H1 (cell line): ENCODE data around the gene UBQLN1. TPM values are rescaled to one million over a fixed set of nuclear protein-coding genes. Genes with fewer than 3 reads are reported as not detected.

Experiments used
- CTCF ChIA-PET: fragments of 300-600 bp; sonication (Branson Sonifier 250); formaldehyde crosslinking; loops from one replicate; lab custom pipeline; 2021; ENCODE audit not compliant: partially characterized antibody; lab: Charles Lee
- POLR2A ChIA-PET: fragments of 300-600 bp; sonication (Branson Sonifier 250); formaldehyde crosslinking; loops from one replicate; lab custom pipeline; 2021; ENCODE audit warnings: inconsistent platforms; ENCODE audit not compliant: partially characterized antibody; lab: Charles Lee
- DNase-seq, 2 experiments: peaks; one replicate each; pipeline versions ENCODE4 v3.0.0 to v3.0.0-alpha.2; 2010 to 2022; ENCODE audit warnings: low spot score in 2 of 2, low read depth in 1 of 2, mixed read lengths in 1 of 2
- FAIRE-seq: peaks from 2 replicates; lab custom pipeline; 2011; peaks lifted over from hg19 to GRCh38; lab: Jason Lieb, UNC
- H2AFZ ChIP-seq: 2 replicates; pipeline ENCODE4 v1.8.1; 2012; ENCODE audit warnings: low read length, inconsistent platforms
- H2AK5ac ChIP-seq: 2 replicates; pipeline ENCODE4 v1.6.1; 2013; ENCODE audit warnings: low read depth, low read length
- H2BK120ac ChIP-seq: replicated peaks from 2 replicates; pipeline ENCODE3; 2013; ENCODE audit warnings: low read depth, low read length, inconsistent platforms
- H2BK12ac ChIP-seq: 2 replicates; pipeline ENCODE4 v1.6.1; 2013; ENCODE audit warnings: low read depth, low read length
- H2BK15ac ChIP-seq: 2 replicates; pipeline ENCODE4 v1.6.1; 2013; ENCODE audit warnings: low read length
- H2BK20ac ChIP-seq: 2 replicates; pipeline ENCODE4 v1.6.1; 2013; ENCODE audit warnings: low read length
- H2BK5ac ChIP-seq: 2 replicates; pipeline ENCODE4 v1.6.1; 2013; ENCODE audit warnings: low read depth, low read length
- H3K14ac ChIP-seq: 2 replicates; pipeline ENCODE4 v1.6.1; 2013; ENCODE audit warnings: inconsistent platforms; ENCODE audit not compliant: insufficient read length
- H3K18ac ChIP-seq: 2 replicates; pipeline ENCODE4 v1.6.1; 2013; ENCODE audit warnings: low read length; ENCODE audit errors: extremely low read depth
- H3K23ac ChIP-seq: 2 replicates; pipeline ENCODE4 v1.6.1; 2013; ENCODE audit warnings: inconsistent platforms; ENCODE audit not compliant: insufficient read length
- H3K23me2 ChIP-seq: 2 replicates; pipeline ENCODE4 v1.6.1; 2013; ENCODE audit warnings: low read depth, low read length
- H3K27ac ChIP-seq: 2 replicates; pipeline ENCODE4 v1.6.1; 2011; ENCODE audit warnings: low read depth, low read length, inconsistent platforms
- H3K27me3 ChIP-seq, 4 experiments: replicated peaks in 1 of 4; 1 replicate in 1 of 4; 2 replicates in 3 of 4; pipeline versions ENCODE4 v1.6.1 to v1.8.1; 2011 to 2013; ENCODE audit warnings: low read length in 3 of 4, mild to moderate bottlenecking in 3 of 4, inconsistent platforms in 2 of 4, mixed read lengths in 2 of 4, moderate library complexity in 1 of 4; ENCODE audit not compliant: control insufficient read depth in 3 of 4, insufficient read depth in 3 of 4; ENCODE audit errors: extremely low read depth in 1 of 4
- H3K36me3 ChIP-seq, 4 experiments: 2 replicates each; pipeline versions ENCODE4 v1.6.1 to v1.8.1; 2011 to 2013; ENCODE audit warnings: mild to moderate bottlenecking in 4 of 4, low read length in 3 of 4, moderate library complexity in 2 of 4, control low read depth in 1 of 4, inconsistent platforms in 1 of 4; ENCODE audit not compliant: insufficient read depth in 4 of 4, control insufficient read depth in 2 of 4
- H3K4ac ChIP-seq: replicated peaks from 2 replicates; pipeline ENCODE3; 2013; ENCODE audit warnings: low read length, low read depth, mixed read lengths, inconsistent platforms; ENCODE audit not compliant: insufficient read length
- H3K4me1 ChIP-seq, 4 experiments: replicated peaks in 1 of 4; 1 replicate in 1 of 4; 2 replicates in 3 of 4; pipeline versions ENCODE4 v1.6.1 to v1.8.1; 2011 to 2013; ENCODE audit warnings: low read length in 3 of 4, inconsistent platforms in 2 of 4, mixed read lengths in 1 of 4; ENCODE audit not compliant: insufficient read depth in 4 of 4, control insufficient read depth in 3 of 4
- H3K4me2 ChIP-seq, 2 experiments: 2 replicates each; pipeline versions ENCODE4 v1.6.1 to v1.8.1; 2011 to 2013; ENCODE audit warnings: low read depth in 2 of 2, low read length in 2 of 2, control low read depth in 1 of 2, inconsistent platforms in 1 of 2, mild to moderate bottlenecking in 1 of 2; ENCODE audit not compliant: insufficient read depth in 1 of 2
- H3K4me3 ChIP-seq, 4 experiments: fragments of 200-600, 300-600 bp in 1 of 4; sonication (generic), shearing (Covaris generic), sonication (Bioruptor Twin) in 1 of 4; 2 replicates each; pipeline versions ENCODE4 v1.5.1 to v1.8.1; 2011 to 2016; ENCODE audit warnings: low read length in 4 of 4, low read depth in 3 of 4, control low read depth in 2 of 4, inconsistent platforms in 2 of 4, mild to moderate bottlenecking in 2 of 4, mixed read lengths in 1 of 4, moderate library complexity in 1 of 4; ENCODE audit not compliant: insufficient read depth in 2 of 4; ENCODE audit errors: extremely low read depth in 1 of 4
- H3K56ac ChIP-seq: replicated peaks from 2 replicates; pipeline ENCODE3; 2013; ENCODE audit warnings: low read depth, mild to moderate bottlenecking, mixed read lengths, low read length, inconsistent platforms; ENCODE audit not compliant: insufficient read length
- H3K79me1 ChIP-seq: 2 replicates; pipeline ENCODE4 v1.6.1; 2013; ENCODE audit warnings: low read depth, low read length, control low read depth
- H3K79me2 ChIP-seq, 2 experiments: 2 replicates each; pipeline versions ENCODE4 v1.6.1 to v1.8.1; 2012 to 2013; ENCODE audit warnings: low read length in 2 of 2, mild to moderate bottlenecking in 2 of 2, inconsistent platforms in 1 of 2; ENCODE audit not compliant: insufficient read depth in 2 of 2, control insufficient read depth in 1 of 2
- H3K9ac ChIP-seq, 4 experiments: replicated peaks in 1 of 4; 1 replicate in 1 of 4; 2 replicates in 3 of 4; pipeline versions ENCODE4 v1.6.1 to v1.8.1; 2011 to 2013; ENCODE audit warnings: low read depth in 3 of 4, low read length in 3 of 4, control low read depth in 2 of 4, mild to moderate bottlenecking in 2 of 4, moderate library complexity in 2 of 4, inconsistent platforms in 1 of 4; ENCODE audit errors: extremely low read depth in 1 of 4
- H3K9me3 ChIP-seq, 2 experiments: 2 replicates each; pipeline versions ENCODE4 v1.6.1 to v1.8.1; 2012 to 2013; ENCODE audit warnings: mild to moderate bottlenecking in 2 of 2, moderate library complexity in 2 of 2, control low read depth in 1 of 2, inconsistent platforms in 1 of 2, low read depth in 1 of 2, low read length in 1 of 2, mixed read lengths in 1 of 2; ENCODE audit not compliant: insufficient read depth in 2 of 2
- H4K20me1 ChIP-seq, 2 experiments: replicated peaks in 1 of 2; 2 replicates each; pipeline versions ENCODE3 to v1.8.1; 2011 to 2013; ENCODE audit warnings: inconsistent platforms in 2 of 2, low read length in 2 of 2, mild to moderate bottlenecking in 1 of 2; ENCODE audit not compliant: insufficient read depth in 2 of 2, control insufficient read depth in 1 of 2
- H4K5ac ChIP-seq: 2 replicates; pipeline ENCODE4 v1.6.1; 2013; ENCODE audit warnings: low read length, low read depth, mixed read lengths, inconsistent platforms; ENCODE audit not compliant: insufficient read length
- H4K8ac ChIP-seq: 2 replicates; pipeline ENCODE4 v1.8.0; 2013; ENCODE audit warnings: mild to moderate bottlenecking, moderate library complexity, low read length, inconsistent platforms; ENCODE audit not compliant: insufficient read depth; ENCODE audit errors: extremely low read depth
- H4K91ac ChIP-seq: replicated peaks from 2 replicates; pipeline ENCODE3; 2013; ENCODE audit warnings: low read length, mixed read lengths, inconsistent platforms; ENCODE audit not compliant: insufficient read length
- EGR1 ChIP-seq: IDR thresholded peaks from 2 replicates; pipeline ENCODE4 v1.6.1; 2011; ENCODE audit warnings: low read depth, low read length, borderline replicate concordance
- EZH2 ChIP-seq: fragments of 200-600 bp; sonication (generic); IDR thresholded peaks from 2 replicates; pipeline ENCODE4 v1.7.1; 2012; ENCODE audit warnings: low read depth, mild to moderate bottlenecking, moderate library complexity, low read length, inconsistent platforms; ENCODE audit not compliant: severe bottlenecking
- GTF2F1 ChIP-seq: IDR thresholded peaks from 2 replicates; pipeline ENCODE4 v1.6.1; 2012; ENCODE audit warnings: low read depth, low read length, improper control_type of control experiment, borderline replicate concordance
- JUN ChIP-seq: IDR thresholded peaks from 2 replicates; pipeline ENCODE4 v1.6.1; 2011; ENCODE audit warnings: low read depth, mild to moderate bottlenecking, improper control_type of control experiment, low read length
- KDM4A ChIP-seq: IDR thresholded peaks from one replicate; pipeline ENCODE4 v1.7.1; 2012; ENCODE audit warnings: low read depth, mild to moderate bottlenecking, moderate library complexity, low read length, inconsistent platforms; ENCODE audit not compliant: severe bottlenecking
- NANOG ChIP-seq: IDR thresholded peaks from 2 replicates; pipeline ENCODE4 v1.6.1; 2011; ENCODE audit warnings: low read length, low read depth, mild to moderate bottlenecking, inconsistent platforms; ENCODE audit not compliant: insufficient read depth, poor library complexity, severe bottlenecking
- PHF8 ChIP-seq: fragments of 200-600 bp; sonication (generic); conservative IDR thresholded peaks from 2 replicates; pipeline ENCODE4 v1.7.1; 2012; ENCODE audit warnings: low read depth, mild to moderate bottlenecking, inconsistent platforms, low read length, moderate library complexity
- RFX5 ChIP-seq: IDR thresholded peaks from 2 replicates; pipeline ENCODE4 v1.6.1; 2011; ENCODE audit warnings: low read depth, low read length, improper control_type of control experiment, borderline replicate concordance
- RNF2 ChIP-seq: fragments of 200-900, 300-1000 bp; sonication (generic); IDR thresholded peaks from 2 replicates; pipeline ENCODE4 v1.7.1; 2016; ENCODE audit warnings: borderline replicate concordance, low read depth, mild to moderate bottlenecking, antibody characterized with exemption, low read length; ENCODE audit not compliant: poor library complexity, severe bottlenecking; ENCODE audit errors: missing control alignments
- SAP30 ChIP-seq: fragments of 300-600 bp; sonication (generic); IDR thresholded peaks from 2 replicates; pipeline ENCODE4 v1.7.1; 2012; ENCODE audit warnings: low read length, moderate library complexity, mild to moderate bottlenecking, inconsistent platforms; ENCODE audit not compliant: insufficient read depth, insufficient replicate concordance
- SIRT6 ChIP-seq: IDR thresholded peaks from one replicate; pipeline ENCODE4 v1.7.1; 2012; ENCODE audit warnings: low read length, inconsistent platforms
- SP1 ChIP-seq: IDR thresholded peaks from 2 replicates; pipeline ENCODE4 v1.6.1; 2011; ENCODE audit warnings: low read depth, low read length
- TCF12 ChIP-seq: IDR thresholded peaks from 2 replicates; pipeline ENCODE4 v1.6.1; 2011; ENCODE audit warnings: low read depth, mild to moderate bottlenecking, low read length
- WGBS, 2 experiments: shearing (Covaris generic) in 1 of 2; methylation state at CpG; one replicate each; pipeline versions ENCODE4 v1.1.6 to v1.1.7; 2013 to 2015; ENCODE audit warnings: low lambda C conversion rate in 2 of 2, mixed read lengths in 2 of 2, inconsistent platforms in 1 of 2, low coverage in 1 of 2, missing lambda C conversion rate in 1 of 2; ENCODE audit not compliant: insufficient replicate concordance in 2 of 2, insufficient coverage in 1 of 2, insufficient read length in 1 of 2; ENCODE audit errors: extremely low coverage in 1 of 2, missing lambda C conversion rate in 1 of 2; 5-methylcytosine and 5-hydroxymethylcytosine counted together
- polyA plus RNA-seq, 7 experiments: library from polyadenylated mRNA; depleted of rRNA in 3 of 7; stranded (reverse) in 5 of 7; unstranded in 2 of 7; fragments of >200 nt in 5 of 7; fragments of 200-250 nt in 2 of 7; gene quantifications; 1 replicate in 5 of 7; 2 replicates in 1 of 7; 4 replicates in 1 of 7; pipeline versions ENCODE4 v1.2.1 to v1.2.3, GENCODE V29; 2011 to 2013; ENCODE audit warnings: missing spikeins in 2 of 7, mixed read lengths in 2 of 7
- total RNA-seq: library from RNA; stranded (reverse); fragmentation: NEBNext Ultra II Directional; extraction: Animal tissue kit (Norgen Biotek cat#: 25700); gene quantifications from 2 replicates; pipeline ENCODE4 v1.2.1, GENCODE V29; 2021
- TF ChIP-seq, protein P1 (sequence below): IDR thresholded peaks from 2 replicates; pipeline ENCODE4 v1.6.1; 2012; ENCODE audit warnings: inconsistent platforms

UBQLN1 gene
- total and polyA plus RNA-seq, 2 of the 8 experiments (the other 6 are each of a cell fraction or from before 2014, with no cell fraction given): 62.4 to 105 TPM

- Histone ChIP-seq H3K4me3 (no peak overlapping the region), H3K27me3 (no peaks in the 10 kb centered on the region), H4K8ac (no peak overlapping the region), H3K27ac (no peak overlapping the region), H4K5ac (no peak overlapping the region), H3K79me2 (peaks cover 0 to 8% of the 10 kb centered on the region in 2 experiments; a peak in 2 of 4 replicates), H3K4me1 (no peaks in the 10 kb centered on the region), H2AFZ (no peak overlapping the region), H4K20me1 (peaks cover 4 to 5% of the 10 kb centered on the region in 2 experiments), H2BK5ac (no peak overlapping the region), H3K14ac (no peak overlapping the region), H3K18ac (no peak overlapping the region), H2AK5ac (no peak overlapping the region), H2BK12ac (no peak overlapping the region), H3K23me2 (no peaks in the 10 kb centered on the region), H2BK15ac (no peak overlapping the region), H3K9ac (no peak overlapping the region), H2BK120ac (no peak overlapping the region), H2BK20ac (no peak overlapping the region), H4K91ac (no peak overlapping the region), H3K9me3 (no peaks in the 10 kb centered on the region), H3K36me3 (peaks cover 2 to 44% (median 22%) of the 10 kb centered on the region in 4 experiments; a peak in 6 of 8 replicates), H3K79me1 (no peaks in the 10 kb centered on the region; the same call in 1 of the 2 replicates), H3K56ac (no peak overlapping the region), H3K23ac (no peak overlapping the region), H3K4me2 (no peak overlapping the region), H3K4ac (no peak overlapping the region)
- FAIRE-seq (no peak), DNase-seq (no peak)
- WGBS, 2 experiments: 93% methylated on average over 5 of the region's 5 CpGs; no CpG with 5 or more reads in 1 of the 2 experiments
- ChIA-PET CTCF (no interaction called here), POLR2A (interaction anchor here (1.0 kb wide), 1 partner anchor 37 kb away, joined by 7 read pairs; the partner anchor contains the start of gene UBQLN1)
- TF ChIP-seq RNF2 (no peak), GTF2F1 (no peak), NANOG (no peak), KDM4A (no peak), SIRT6 (no peak), PHF8 (no peak), RFX5 (no peak), SP1 (no peak), JUN (no peak), EGR1 (no peak), TCF12 (no peak), EZH2 (no peak), SAP30 (no peak)
- TF ChIP-seq, protein P1, sequence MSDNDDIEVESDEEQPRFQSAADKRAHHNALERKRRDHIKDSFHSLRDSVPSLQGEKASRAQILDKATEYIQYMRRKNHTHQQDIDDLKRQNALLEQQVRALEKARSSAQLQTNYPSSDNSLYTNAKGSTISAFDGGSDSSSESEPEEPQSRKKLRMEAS: no peak
Observed at GRCh38 chr9:83670381-83670780, 37.4 kb downstream of the UBQLN1 start.
